GM12891 (cell line): ENCODE measurements around the gene ZNF383.

Experiments
- POLR2A ChIP-seq: IDR thresholded peaks from 2 replicates; pipeline ENCODE4 v1.6.1; 2011; ENCODE audit warnings: low read depth, low read length, control low read depth
- POLR2AphosphoS5 ChIP-seq: IDR thresholded peaks from 2 replicates; pipeline ENCODE4 v1.6.1; 2011; ENCODE audit warnings: low read depth, low read length, control low read depth
- SPI1 ChIP-seq: IDR thresholded peaks from 2 replicates; pipeline ENCODE4 v1.6.1; 2011; ENCODE audit warnings: low read depth, low read length, control low read depth

GRCh38 chr19:37172368-37173366 lies 45.3 kb upstream of the ZNF383 start, which contains the start of gene ZNF585A:
- TF ChIP-seq SPI1 (peak; percentile 41; the same call in 1 of the 2 replicates), POLR2A (peak; percentile 73), POLR2AphosphoS5 (peak; percentile 65; the same call in 1 of the 2 replicates)
